ENCODE results near the gene CPLANE1.
"Not testable (repeated sequence)": the region's sequence is repeated elsewhere in the genome, so short reads cannot be mapped to it uniquely, and the experiment has no call there.

CPLANE1 gene

GRCh38 chr5:37207802-37208201 is 41.4 kb downstream of the CPLANE1 start:
- DNase-seq: no peak

DNA sequence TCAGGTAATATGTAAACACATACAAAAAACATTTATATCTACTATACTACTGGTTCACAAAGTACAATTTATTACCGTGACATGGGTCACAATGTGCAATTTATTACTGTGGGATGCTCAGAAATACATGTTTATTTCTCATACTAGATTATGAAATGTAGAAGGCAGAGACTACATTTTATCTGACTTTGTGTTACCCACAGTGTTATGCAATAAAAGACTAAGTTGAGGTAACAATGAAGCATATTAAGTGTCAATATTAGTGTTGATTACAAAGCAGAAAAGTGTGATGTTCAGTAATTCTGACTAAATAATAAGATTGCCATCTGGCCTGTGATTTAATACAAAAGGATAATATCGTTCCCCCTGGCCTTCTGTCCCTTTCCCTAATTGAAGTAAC is 42.4 kb downstream of the CPLANE1 start:
- no peak for DNase-seq

DNA sequence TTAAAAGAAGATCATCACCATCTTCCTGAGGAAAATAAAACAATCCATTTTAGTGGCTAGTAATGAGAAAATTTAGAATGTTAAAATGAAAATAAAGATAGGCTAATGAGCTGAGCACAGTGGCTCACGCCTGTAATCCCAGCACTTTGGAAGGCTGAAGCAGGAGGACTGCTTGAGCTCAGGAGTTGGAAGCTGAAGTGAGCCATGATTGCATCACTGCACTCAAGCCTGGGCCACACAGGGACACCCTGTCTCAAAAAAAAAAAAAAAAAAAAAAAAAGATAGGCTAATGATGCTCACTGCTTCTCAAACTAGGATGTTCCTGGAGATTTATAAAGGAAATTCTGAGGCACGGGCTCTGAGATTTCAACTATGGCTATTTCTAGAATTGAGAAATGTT is 50.3 kb downstream of the CPLANE1 start:
- DNase-seq: no peak

DNA sequence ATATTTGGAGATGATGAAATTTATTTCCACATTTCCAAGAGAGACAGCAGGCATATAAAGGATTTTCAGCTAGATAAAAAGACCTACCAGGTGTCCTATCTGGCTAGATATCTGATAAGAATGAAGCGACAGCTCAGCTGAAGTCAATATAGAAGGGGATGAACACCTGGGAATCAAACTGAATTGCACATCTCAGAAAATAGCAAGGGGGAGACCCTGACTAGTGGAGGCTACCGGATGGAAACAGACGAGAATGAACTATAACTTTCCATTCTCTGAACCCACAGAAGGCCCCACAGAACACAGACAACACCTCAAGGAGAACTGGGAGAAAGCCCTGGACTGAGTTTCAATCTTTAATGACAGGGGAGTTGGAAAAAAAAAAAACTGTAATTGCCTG is 51.1 kb downstream of the CPLANE1 start:
- DNase-seq: no peak

GRCh38 chr5:37197340-37198050 is 51.7 kb downstream of the CPLANE1 start:
- DNase-seq: no peak

DNA sequence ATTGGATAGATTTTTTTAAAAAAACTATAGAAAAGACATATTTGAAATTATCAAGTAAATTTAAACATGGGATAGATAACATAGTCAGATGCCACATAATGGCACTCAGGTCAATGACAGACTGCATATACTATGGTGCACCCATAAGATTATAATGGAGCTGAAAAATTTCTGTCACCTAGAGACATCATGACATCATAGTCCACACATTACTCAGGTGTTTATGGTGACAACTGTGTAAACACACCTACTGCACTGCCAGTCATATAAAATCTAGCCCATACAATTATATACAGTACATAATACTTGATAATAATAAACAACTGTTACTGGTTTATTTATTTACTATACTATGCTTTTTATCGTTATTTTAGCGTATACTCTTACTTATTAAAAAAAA is 58.6 kb downstream of the CPLANE1 start:
- no peak for DNase-seq

- no peak for DNase-seq
These were observed 59.8 kb downstream of the CPLANE1 start for GRCh38 chr5:37189355-37189754.

DNA sequence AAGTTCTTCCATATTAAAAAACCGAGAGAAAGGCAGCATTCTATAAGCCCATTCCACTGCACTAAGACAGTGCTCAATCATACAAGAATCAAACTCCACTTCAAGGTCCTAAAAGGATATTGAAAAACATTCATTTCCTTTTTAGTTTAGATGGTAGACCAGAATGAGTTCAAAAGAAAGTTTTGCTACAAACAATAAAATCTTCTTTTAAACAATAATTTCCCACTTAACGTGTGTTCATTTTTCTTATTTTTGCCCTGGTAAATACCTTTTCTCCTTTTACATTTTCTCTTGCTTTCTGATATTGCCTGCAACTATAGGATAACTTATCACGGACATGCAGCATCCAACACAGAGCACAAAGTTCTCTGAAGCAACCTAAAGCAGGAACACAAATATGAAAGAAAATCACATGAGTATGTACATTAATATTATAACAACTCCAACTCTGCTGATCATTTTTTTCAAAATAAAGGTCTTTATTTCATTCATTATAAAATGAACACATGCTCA is 61.7 kb downstream of the CPLANE1 start:
- DNase-seq: no peak

- DNase-seq: peak; percentile 42
These were observed 64.3 kb downstream of the CPLANE1 start for GRCh38 chr5:37184748-37185364.

GRCh38 chr5:37182667-37183066 is 66.5 kb downstream of the CPLANE1 start:
- DNase-seq: no peak

DNA sequence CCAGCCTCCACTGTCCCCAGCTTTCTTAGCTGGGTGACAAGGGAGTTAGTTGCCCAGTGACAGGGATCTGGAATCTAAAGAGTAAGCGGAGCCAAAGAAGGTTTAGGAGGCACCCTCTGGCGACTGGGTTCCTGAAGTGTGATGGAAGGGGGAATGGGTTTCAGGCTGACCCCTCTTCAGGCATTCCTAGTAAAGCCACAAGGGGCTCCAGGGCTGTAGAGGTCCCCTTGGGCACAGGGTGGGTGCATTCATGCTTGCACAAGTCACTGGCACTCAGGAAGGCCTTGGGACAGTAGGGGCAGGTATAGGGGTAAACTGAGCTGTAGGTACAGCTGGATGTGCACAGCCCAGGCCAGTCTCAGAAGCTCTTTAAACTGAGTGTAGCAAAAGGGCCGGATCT is 74.2 kb downstream of the CPLANE1 start:
- DNase-seq: no peak

DNA sequence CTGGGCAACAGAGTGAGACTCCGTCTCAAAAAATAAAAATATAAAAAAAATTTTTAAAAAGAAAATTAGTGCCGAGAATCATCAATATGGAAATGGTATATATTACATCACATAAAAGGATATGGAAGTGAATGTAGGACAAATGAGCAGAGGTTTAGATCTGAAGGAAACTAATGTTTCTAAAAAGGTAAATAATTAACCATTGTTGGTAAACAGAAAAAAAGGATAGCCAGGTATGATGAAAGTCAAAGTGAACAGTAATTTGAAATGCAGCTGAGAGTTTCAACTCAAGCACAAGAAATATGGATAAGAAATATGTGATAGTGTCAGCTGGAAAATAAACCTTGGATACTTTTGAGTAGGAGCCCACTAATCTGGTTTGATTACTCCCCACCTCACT is 76.2 kb downstream of the CPLANE1 start:
- DNase-seq: no peak

- no peak for DNase-seq
These were observed 78.3 kb downstream of the CPLANE1 start for GRCh38 chr5:37170856-37171255.

DNA sequence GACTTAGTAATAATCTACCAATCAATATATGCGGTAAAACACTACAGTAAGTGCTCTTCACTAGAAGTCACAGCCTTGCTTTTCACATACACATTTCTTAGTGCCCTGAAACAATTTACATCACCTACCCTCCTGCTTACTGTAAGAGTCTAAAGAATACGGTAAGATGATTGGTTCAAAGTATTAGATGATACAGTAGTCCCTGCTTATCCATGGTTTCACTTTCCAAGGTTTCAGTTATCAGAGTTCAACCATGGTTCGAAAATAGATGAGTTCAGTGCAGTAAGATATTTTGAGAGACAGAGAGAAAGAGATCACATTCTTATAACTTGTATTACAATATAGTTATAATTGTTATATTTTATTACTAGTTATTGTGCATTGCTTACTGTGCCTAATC is 83.0 kb downstream of the CPLANE1 start:
- DNase-seq: no peak

DNA sequence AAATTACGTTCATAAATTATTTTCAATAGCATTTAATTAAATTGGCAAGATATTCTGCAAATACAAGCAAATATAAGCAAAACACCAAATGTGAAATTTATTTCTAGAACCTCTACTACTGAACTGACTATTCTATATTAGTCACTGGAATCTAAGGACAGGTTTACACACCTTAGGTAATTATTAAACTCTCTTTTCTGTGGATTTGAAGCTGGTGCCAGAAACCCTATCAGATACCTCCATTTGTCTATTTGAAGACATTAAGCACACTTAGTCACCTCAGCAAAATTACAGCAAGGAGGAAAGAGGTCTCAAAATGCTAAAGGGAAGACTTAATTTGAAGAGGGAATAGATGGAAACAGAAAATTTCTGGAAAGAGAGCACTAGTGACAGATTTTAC is 83.4 kb downstream of the CPLANE1 start:
- DNase-seq: no peak

DNA sequence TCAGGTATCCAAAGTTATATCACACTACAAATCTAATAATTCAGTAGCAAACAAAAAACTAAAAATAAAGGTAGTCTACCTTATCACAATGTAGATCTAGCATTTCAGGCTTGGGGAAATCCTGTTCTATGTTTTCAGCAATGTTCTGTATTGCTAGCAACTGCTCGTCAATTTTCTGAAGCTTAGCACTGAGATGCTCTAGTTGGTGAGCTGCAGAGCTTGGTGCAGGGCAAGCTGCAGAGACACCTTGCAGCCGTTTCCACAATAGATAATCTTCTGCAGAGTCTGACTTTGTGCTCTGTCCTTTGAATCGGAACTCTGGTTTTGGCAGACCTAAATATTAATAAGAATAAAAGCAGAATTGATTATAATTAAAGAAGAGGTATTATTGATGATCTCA is 95.5 kb downstream of the CPLANE1 start:
- no peak for DNase-seq

GRCh38 chr5:37146896-37147295 is 102.3 kb downstream of the CPLANE1 start:
- no peak for DNase-seq

DNA sequence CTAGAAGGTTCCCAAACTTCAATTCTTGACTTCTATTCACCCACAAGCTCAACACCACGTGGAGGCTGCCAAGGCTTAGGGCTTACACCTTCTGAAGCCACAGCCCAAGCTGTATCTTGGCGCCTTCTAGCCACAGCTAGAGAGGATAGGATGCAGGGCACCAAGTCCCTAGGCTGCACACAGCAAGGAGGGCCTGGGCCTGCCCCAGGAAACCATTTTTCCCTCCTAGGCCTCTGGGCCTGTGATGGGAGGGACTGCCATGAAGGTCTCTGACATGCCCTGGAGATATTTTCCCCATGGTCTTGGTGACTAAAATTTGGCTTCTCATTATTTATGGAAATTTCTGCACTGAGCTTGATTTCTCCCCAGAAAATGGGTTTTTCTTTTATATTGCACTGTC is 112.5 kb downstream of the CPLANE1 start:
- no peak for DNase-seq

DNA sequence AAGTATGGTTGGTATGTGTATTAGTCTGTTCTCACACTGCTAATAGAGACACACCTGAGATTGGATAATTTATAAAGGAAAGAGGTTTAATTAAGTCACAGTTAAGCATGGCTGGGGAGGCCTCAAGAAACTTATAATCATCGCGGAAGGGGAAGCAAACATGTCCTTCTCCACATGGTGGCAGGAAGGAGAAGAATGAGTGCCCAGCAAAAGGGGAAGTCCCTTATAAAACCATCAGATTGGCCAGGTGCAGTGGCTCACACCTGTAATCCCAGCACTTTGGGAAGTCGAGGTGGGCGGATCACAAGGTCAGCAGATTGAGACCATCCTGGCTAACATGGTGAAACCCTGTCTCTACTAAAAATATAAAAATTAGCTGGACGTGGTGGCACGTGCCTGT is 113.9 kb downstream of the CPLANE1 start:
- not testable (repeated sequence) for DNase-seq

DNA sequence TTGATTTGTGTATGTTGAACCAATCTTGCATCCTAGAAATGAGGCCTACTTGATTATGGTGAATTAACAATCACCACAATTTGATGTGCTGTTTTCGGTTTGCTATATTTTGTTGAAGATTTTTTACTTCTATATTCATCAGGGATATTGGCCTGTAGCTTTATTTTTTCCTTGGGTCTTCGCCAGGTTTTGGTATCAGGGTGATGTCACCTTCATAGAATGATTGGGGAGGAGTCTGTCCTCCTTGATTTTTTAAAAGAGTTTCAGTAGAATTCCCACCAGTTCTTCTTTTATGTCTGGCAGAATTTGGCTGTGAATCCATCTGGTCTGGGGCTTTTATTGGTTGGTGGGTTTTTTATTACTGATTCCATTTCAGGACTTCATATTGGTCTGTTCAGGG is 115.2 kb downstream of the CPLANE1 start:
- DNase-seq: no peak

DNA sequence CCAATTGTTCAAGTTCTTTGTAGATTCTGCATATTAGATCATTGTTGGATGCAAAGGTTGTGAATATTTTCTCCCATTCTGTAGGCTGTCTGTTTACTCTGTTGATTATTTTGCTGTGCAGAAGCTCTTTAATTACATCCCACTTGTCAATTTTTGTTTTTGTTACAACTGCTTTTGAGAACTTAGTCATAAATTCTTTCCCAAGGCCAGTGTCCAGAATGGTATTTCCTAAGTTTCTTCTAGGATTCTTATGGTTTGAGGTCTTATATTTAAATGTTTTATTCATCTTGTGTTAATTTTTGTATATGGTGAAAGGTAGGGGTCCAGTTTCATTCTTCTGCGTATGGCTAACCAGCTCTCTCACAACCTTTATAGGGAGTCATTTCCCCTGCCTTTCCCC is 116.5 kb downstream of the CPLANE1 start:
- DNase-seq: no peak

- DNase-seq: no peak
These were observed 127.7 kb downstream of the CPLANE1 start for GRCh38 chr5:37121465-37121864.

DNA sequence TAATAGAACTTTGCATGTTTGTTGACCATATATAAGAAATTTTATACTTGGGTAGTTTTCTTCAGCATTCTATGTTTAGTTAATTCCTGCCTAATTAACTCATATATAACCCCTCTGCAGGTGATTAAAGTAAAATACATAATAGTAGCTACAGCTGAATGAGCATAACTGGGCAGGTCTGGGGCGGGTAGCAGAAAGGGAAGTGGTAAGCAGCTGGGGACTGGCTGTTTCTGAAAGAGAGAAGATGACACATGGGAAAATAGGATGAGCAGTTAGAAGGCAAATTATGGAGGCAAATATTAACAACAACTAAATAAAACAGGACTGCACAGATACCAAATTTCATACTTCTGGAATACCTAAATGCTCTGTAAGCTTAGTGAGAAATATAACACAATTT is 128.1 kb downstream of the CPLANE1 start:
- DNase-seq: no peak

- DNase-seq: no peak
These were observed 128.9 kb downstream of the CPLANE1 start for GRCh38 chr5:37120270-37120669.

GRCh38 chr5:37116359-37116758 is 132.8 kb downstream of the CPLANE1 start:
- DNase-seq: no peak
